Hepatocyte (in vitro differentiated cells): ENCODE results near the gene TLE7. TPM values are rescaled to one million over a fixed set of nuclear protein-coding genes. Genes with fewer than 3 reads are reported as not detected.

Experiments
- DNase-seq: peaks from one replicate; pipeline ENCODE4 v3.0.0-alpha.2; 2016; ENCODE audit warnings: low spot score
- H2AFZ ChIP-seq: fragments of 200-600 bp; sonication (generic); 2 replicates; pipeline ENCODE4 v1.6.0; 2016; ENCODE audit warnings: antibody characterized with exemption, mild to moderate bottlenecking
- H3K27ac ChIP-seq: fragments of 200-600 bp; sonication (generic); 2 replicates; pipeline ENCODE4 v1.5.1; 2016; ENCODE audit warnings: mild to moderate bottlenecking
- H3K27me3 ChIP-seq: fragments of 200-600 bp; sonication (generic); 2 replicates; pipeline ENCODE4 v1.6.1; 2016
- H3K36me3 ChIP-seq: fragments of 200-600 bp; sonication (generic); replicated peaks from 2 replicates; pipeline ENCODE4 v1.5.1; 2016; ENCODE audit warnings: low read depth; ENCODE audit not compliant: insufficient read depth
- H3K4me1 ChIP-seq: fragments of 200-600 bp; sonication (generic); 2 replicates; pipeline ENCODE4 v1.5.1; 2016; ENCODE audit warnings: mild to moderate bottlenecking, moderate library complexity; ENCODE audit not compliant: insufficient read depth
- H3K4me2 ChIP-seq: fragments of 200-600 bp; sonication (generic); 2 replicates; pipeline ENCODE4 v1.6.0; 2016
- H3K4me3 ChIP-seq: fragments of 200-600 bp; sonication (generic); 2 replicates; pipeline ENCODE4 v1.5.1; 2016; ENCODE audit warnings: mild to moderate bottlenecking
- H3K79me2 ChIP-seq: fragments of 200-600 bp; sonication (generic); 2 replicates; pipeline ENCODE4 v1.6.0; 2017; ENCODE audit warnings: mild to moderate bottlenecking
- H3K9me2 ChIP-seq: fragments of 200-600 bp; sonication (generic); replicated peaks from 2 replicates; pipeline ENCODE4 v1.6.0; 2017; ENCODE audit warnings: mild to moderate bottlenecking; ENCODE audit not compliant: insufficient read depth
- H3K9me3 ChIP-seq: fragments of 200-600 bp; sonication (generic); 2 replicates; pipeline ENCODE4 v1.5.1; 2016; ENCODE audit warnings: low read depth, mild to moderate bottlenecking
- H4K20me1 ChIP-seq: fragments of 200-600 bp; sonication (generic); 2 replicates; pipeline ENCODE4 v1.6.0; 2016; ENCODE audit warnings: mild to moderate bottlenecking; ENCODE audit not compliant: insufficient read depth, poor library complexity, severe bottlenecking
- EZH2 ChIP-seq: fragments of 200-600 bp; sonication (generic); IDR thresholded peaks from 2 replicates; pipeline ENCODE4 v1.6.1; 2016; ENCODE audit warnings: antibody characterized with exemption, mild to moderate bottlenecking, borderline replicate concordance
- EZH2phosphoT487 ChIP-seq: fragments of 200-600 bp; sonication (generic); IDR thresholded peaks from one replicate; pipeline ENCODE4 v1.6.1; 2018; ENCODE audit warnings: antibody characterized with exemption, mild to moderate bottlenecking, low read depth, moderate library complexity; ENCODE audit not compliant: unreplicated experiment, severe bottlenecking
- WGBS: methylation state at CpG from one replicate; pipeline ENCODE4 v1.1.6; 2016; ENCODE audit warnings: low lambda C conversion rate; ENCODE audit errors: missing lambda C conversion rate; 5-methylcytosine and 5-hydroxymethylcytosine counted together
- polyA plus RNA-seq: library from polyadenylated mRNA; unstranded; fragments of >200 nt; fragmentation: Nextera tagmentation; extraction: Ambion mirVana; gene quantifications from 2 replicates; pipeline ENCODE4 v1.2.1, GENCODE V29; 2016
- total RNA-seq: library from RNA; depleted of rRNA; stranded (reverse); fragments of >200 nt; gene quantifications from 2 replicates; pipeline ENCODE4 v1.2.3, GENCODE V29; 2014
- TF ChIP-seq, protein P1 (sequence below): fragments of 200-600 bp; sonication (generic); IDR thresholded peaks from 2 replicates; pipeline ENCODE4 v1.5.1; 2016; ENCODE audit warnings: antibody characterized with exemption, mild to moderate bottlenecking; ENCODE audit not compliant: poor library complexity

Gene TLE7
- total and polyA plus RNA-seq, 2 experiments from 2014 or later: not detected

DNA sequence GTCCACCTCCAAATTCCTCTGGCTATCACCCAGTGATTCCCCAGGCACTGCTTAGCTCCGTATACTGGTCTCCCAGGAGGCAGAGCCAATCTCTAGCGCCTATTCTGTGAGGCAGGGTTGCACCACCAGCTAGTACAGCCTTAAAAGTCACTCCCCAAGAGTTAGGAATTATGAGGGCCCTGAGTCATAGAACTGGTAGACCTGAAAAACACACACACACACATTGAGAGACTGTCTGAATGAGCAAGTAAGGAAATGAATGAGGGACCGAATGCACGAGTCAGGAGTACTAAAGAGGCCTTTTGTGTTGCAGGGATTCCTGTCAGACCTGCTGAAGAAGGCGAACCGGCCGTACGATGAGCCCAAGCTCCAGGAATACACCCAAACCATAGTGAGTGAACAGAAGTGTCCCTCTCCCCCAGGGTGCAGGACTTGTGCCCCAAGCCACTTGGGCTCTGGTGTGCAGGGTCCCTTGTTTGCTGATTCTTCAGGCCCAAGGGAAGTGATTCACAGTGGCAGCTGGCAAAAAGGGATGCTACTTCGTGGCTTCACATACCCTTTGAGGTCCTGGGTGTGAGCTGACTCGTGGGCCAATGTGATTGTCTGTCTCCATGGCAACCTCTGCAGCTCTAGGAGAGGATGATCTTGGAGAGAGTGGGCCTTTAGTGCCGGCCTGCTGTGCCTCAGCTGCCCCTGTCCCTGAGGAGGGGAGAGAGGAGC lies 58.6 kb downstream of the TLE7 start:
- H3K27ac ChIP-seq: no peak overlapping the region
- no peaks in the 10 kb centered on the region for H3K9me2 ChIP-seq
- DNase-seq: peak; percentile 34
- no peaks in the 10 kb centered on the region for H3K79me2 ChIP-seq
- no peaks in the 10 kb centered on the region for H3K4me1 ChIP-seq
- H3K4me3 ChIP-seq: no peak overlapping the region
- H3K4me2 ChIP-seq: no peak overlapping the region
- H3K9me3 ChIP-seq: no peaks in the 10 kb centered on the region
- 64% methylated on average over 11 of the region's 11 CpGs for WGBS
- no peak overlapping the region for H2AFZ ChIP-seq
- H3K27me3 ChIP-seq: peaks cover 4% of the 10 kb centered on the region
- H4K20me1 ChIP-seq: no peaks in the 10 kb centered on the region
- H3K36me3 ChIP-seq: no peaks in the 10 kb centered on the region
- TF ChIP-seq, protein P1, sequence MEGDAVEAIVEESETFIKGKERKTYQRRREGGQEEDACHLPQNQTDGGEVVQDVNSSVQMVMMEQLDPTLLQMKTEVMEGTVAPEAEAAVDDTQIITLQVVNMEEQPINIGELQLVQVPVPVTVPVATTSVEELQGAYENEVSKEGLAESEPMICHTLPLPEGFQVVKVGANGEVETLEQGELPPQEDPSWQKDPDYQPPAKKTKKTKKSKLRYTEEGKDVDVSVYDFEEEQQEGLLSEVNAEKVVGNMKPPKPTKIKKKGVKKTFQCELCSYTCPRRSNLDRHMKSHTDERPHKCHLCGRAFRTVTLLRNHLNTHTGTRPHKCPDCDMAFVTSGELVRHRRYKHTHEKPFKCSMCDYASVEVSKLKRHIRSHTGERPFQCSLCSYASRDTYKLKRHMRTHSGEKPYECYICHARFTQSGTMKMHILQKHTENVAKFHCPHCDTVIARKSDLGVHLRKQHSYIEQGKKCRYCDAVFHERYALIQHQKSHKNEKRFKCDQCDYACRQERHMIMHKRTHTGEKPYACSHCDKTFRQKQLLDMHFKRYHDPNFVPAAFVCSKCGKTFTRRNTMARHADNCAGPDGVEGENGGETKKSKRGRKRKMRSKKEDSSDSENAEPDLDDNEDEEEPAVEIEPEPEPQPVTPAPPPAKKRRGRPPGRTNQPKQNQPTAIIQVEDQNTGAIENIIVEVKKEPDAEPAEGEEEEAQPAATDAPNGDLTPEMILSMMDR: no peak
- no peak for TF ChIP-seq EZH2phosphoT487
- TF ChIP-seq EZH2: no peak

DNA sequence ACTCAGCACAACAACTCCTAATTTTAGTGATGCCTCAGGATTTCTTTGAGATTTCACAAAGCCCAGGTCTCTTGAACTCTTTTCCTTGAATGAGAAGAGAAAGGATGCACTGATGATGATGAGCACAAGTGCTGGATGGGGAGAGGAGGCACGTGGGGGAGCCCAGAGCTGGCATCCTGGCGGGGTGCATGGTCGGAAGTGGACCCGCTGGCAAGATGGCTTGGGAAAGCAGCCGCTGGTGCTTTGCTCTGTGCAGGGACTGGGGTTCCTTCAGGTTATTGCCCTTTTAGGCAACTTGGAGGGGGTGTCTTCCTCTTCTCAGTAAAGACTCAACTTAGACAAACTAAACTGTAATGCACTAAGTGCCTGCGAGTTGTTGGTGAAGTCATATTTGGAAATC lies 61.0 kb downstream of the TLE7 start:
- Histone ChIP-seq H3K4me1 (no peaks in the 10 kb centered on the region), H3K27me3 (no peaks in the 10 kb centered on the region)
- WGBS: 82% methylated on average over 6 of the region's 6 CpGs

More for the DNA sequence above, 61.0 kb downstream of the TLE7 start:
- DNase-seq: no peak
- Histone ChIP-seq H3K4me3 (no peak overlapping the region), H3K9me2 (no peaks in the 10 kb centered on the region), H3K9me3 (no peaks in the 10 kb centered on the region), H3K4me2 (no peak overlapping the region), H3K27ac (no peak overlapping the region), H3K79me2 (no peaks in the 10 kb centered on the region), H3K36me3 (no peaks in the 10 kb centered on the region), H2AFZ (no peak overlapping the region), H4K20me1 (no peaks in the 10 kb centered on the region)
- TF ChIP-seq EZH2phosphoT487: no peak
- no peak for TF ChIP-seq EZH2
- TF ChIP-seq, protein P1: no peak

Other genes starting within 250 kb of the TLE7 start
- gene HYDIN, start 211.3 kb downstream of the TLE7 start, total RNA-seq: 0.52 and 0.67 TPM in 2 replicates
- 0.04 and 1.1 TPM in 2 replicates for gene HYDIN, start 211.3 kb downstream of the TLE7 start, polyA plus RNA-seq
- 40.9 and 43.2 TPM in 2 replicates for gene CMTR2, start 152.7 kb downstream of the TLE7 start, total RNA-seq
- 9.4 and 11.4 TPM in 2 replicates for gene CMTR2, start 152.7 kb downstream of the TLE7 start, polyA plus RNA-seq
- gene CALB2, start 83.3 kb downstream of the TLE7 start, total RNA-seq: 1.8 and 2.3 TPM in 2 replicates
- 6.5 and 12.4 TPM in 2 replicates for gene CALB2, start 83.3 kb downstream of the TLE7 start, polyA plus RNA-seq
- 6.2 and 7.1 TPM in 2 replicates for gene ZNF23, start 20.2 kb upstream of the TLE7 start, total RNA-seq
- 5.3 and 6.9 TPM in 2 replicates for gene ZNF23, start 20.2 kb upstream of the TLE7 start, polyA plus RNA-seq
- gene ZNF19, start 47.3 kb upstream of the TLE7 start, total RNA-seq: 4.1 and 5.4 TPM in 2 replicates
- gene ZNF19, start 47.3 kb upstream of the TLE7 start, polyA plus RNA-seq: 2.8 and 3.7 TPM in 2 replicates
- gene CHST4, start 84.4 kb upstream of the TLE7 start, total RNA-seq: 0.10 and 0.28 TPM in 2 replicates
- gene CHST4, start 84.4 kb upstream of the TLE7 start, polyA plus RNA-seq: 0.06 TPM in 1 of 2 replicates, not detected in the other
- gene TAT, start 135.0 kb upstream of the TLE7 start, total RNA-seq: 3.9 and 4.2 TPM in 2 replicates
- gene TAT, start 135.0 kb upstream of the TLE7 start, polyA plus RNA-seq: 2.7 and 2.8 TPM in 2 replicates
- gene MARVELD3, start 184.1 kb upstream of the TLE7 start, total RNA-seq: 35.5 and 37.7 TPM in 2 replicates
- gene MARVELD3, start 184.1 kb upstream of the TLE7 start, polyA plus RNA-seq: 42.5 and 52.7 TPM in 2 replicates